OCI-LY1 (cell line): Measurements from ENCODE around the gene SVOPL.

Experiments
- EZH2 ChIP-seq: fragments of 200-600 bp; sonication (generic), shearing (Covaris generic); IDR thresholded peaks from 2 replicates; pipeline ENCODE4 v1.8.0; 2017; ENCODE audit warnings: borderline replicate concordance, mixed run types, mild to moderate bottlenecking, antibody characterized with exemption, low read length, moderate library complexity, mixed read lengths
- TF ChIP-seq, protein P1 (sequence below): fragments of 200-600 bp; sonication (generic), shearing (Covaris generic); IDR thresholded peaks from 2 replicates; pipeline ENCODE4 v1.5.1; 2017; ENCODE audit warnings: mild to moderate bottlenecking, antibody characterized with exemption, low read length, moderate library complexity, mixed read lengths

DNA sequence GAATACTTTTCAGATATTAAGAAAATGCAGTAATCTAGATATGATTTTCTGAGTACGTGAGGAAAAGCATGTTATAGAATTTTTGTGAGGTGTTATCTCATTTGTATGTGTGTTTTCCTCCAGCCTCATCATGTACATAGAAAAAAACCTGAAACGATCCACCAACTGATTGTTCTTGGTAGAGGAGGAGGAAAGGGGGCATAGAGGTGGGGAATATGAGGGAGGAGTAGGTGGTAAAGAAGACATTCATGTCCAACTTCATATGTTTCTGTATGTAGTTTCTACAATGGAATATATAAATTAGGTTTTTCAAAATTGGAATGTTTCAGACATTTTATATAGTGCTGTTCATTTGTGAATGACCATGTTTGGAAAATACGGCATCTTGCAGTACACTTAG lies 131.7 kb downstream of the SVOPL start:
- TF ChIP-seq, protein P1, sequence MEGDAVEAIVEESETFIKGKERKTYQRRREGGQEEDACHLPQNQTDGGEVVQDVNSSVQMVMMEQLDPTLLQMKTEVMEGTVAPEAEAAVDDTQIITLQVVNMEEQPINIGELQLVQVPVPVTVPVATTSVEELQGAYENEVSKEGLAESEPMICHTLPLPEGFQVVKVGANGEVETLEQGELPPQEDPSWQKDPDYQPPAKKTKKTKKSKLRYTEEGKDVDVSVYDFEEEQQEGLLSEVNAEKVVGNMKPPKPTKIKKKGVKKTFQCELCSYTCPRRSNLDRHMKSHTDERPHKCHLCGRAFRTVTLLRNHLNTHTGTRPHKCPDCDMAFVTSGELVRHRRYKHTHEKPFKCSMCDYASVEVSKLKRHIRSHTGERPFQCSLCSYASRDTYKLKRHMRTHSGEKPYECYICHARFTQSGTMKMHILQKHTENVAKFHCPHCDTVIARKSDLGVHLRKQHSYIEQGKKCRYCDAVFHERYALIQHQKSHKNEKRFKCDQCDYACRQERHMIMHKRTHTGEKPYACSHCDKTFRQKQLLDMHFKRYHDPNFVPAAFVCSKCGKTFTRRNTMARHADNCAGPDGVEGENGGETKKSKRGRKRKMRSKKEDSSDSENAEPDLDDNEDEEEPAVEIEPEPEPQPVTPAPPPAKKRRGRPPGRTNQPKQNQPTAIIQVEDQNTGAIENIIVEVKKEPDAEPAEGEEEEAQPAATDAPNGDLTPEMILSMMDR = no peak
- no peak for TF ChIP-seq EZH2
